HG02759 (cell line): ENCODE measurements around the gene TAF1C.
A peak's percentile ranks its signal among the peaks of the same experiment; 100 is the strongest.

Experiments
- ATAC-seq: cut with Tn5 transposase; IDR thresholded peaks from one replicate; pipeline ENCODE4 v1.9.1; 2021; ENCODE audit warnings: mild to moderate bottlenecking, moderate library complexity; ENCODE audit not compliant: unreplicated experiment

TAF1C gene

GRCh38 chr16:84183911-84184591, 2.8 kb downstream of the TAF1C start:
- no peak for ATAC-seq

GRCh38 chr16:84183572-84183875, 3.3 kb downstream of the TAF1C start:
- ATAC-seq = no peak

DNA sequence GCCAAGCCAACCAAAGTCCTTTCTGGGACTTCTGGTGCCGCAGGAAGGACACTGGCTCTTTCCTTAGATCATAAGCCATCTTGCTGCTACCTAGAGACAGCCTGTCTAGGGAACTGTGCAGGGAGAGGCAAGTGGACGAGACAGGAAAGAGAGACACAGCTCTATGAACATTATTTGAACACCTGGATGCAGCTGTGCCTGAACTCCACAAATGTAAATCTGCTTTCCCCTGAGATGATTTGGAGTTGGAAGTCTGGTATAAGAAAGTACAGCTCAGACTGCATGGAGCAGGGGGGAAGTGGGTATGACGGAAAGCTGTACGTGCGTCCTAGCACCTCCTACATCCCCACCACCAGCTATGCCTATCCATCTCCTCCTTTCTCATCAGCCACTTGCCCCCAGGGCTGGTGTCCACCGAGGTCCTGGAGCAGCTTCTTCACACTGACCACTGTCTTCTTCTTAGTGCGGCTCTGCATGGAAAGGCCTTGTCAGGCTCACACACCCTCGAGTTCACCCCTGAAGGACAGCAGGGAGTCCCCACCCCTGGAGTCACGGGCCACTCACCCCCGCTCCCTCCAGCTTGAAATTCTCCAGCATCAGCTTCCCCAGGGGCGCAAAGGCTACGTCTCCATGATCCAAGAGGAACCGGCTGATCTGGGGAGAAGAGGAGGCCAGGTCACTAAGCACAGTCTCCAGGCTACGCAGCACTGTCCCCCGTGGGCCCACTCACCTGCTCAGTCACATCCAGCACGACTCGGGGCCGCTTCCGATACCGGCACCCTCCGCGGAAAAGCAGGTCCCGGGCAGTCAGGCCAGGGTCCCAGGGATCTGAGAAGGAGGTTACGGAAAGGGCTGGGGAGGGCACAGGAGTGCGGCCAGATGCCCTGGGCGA, 3.9 kb downstream of the TAF1C start:
- no peak for ATAC-seq

DNA sequence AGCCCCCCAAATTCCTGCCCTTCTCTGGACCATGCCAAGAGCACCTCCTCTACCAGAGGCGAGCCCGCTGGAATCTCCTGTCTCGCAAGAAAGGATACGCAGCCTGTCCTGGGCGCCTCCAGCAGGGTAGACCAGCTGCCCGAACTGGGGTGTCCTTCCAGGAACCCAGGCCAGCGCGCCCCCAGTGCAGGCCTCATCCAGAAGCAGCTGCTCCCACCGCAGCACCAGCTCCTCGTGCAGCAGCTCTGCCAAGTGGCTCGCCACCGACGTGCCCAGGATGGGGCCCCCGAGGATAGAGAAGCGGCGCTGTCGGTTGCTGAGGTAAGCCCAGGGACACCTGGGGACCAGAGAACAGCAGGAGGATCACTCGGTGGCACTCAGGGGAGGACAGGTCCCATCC, 4.8 kb downstream of the TAF1C start:
- ATAC-seq = no peak

- ATAC-seq = no peak
These were observed 5.5 kb downstream of the TAF1C start for GRCh38 chr16:84181144-84181915.

DNA sequence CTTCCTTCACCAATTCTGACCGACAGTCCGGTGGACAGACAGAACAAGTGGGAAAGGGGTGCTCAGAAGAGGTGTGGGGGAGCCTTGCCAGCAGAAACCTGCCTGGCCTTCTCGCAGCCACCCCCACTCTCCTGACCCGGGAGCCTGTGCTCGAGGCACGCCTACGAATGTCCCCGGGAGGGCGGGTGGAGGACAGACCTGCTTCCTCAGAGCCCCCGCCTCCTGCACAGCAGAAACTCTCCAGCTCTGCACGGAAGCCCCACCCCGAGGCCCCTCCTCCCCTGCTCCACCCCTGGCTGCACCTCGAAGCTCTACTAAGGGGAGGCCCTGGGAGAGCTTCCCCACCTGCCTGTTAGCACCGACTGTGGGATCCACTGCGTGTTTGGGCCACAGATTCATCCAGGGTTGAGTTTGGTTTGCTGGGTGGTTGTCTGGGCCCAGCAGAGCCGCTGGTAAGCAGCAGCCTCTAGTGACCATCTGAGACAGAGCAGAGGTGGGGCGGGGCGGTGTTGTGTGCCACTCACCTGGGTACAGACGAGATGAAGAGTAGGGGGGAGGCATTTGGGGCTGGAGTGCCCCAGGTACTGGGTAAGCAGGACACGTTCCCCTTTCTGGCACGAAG, 6.2 kb downstream of the TAF1C start:
- ATAC-seq = no peak

DNA sequence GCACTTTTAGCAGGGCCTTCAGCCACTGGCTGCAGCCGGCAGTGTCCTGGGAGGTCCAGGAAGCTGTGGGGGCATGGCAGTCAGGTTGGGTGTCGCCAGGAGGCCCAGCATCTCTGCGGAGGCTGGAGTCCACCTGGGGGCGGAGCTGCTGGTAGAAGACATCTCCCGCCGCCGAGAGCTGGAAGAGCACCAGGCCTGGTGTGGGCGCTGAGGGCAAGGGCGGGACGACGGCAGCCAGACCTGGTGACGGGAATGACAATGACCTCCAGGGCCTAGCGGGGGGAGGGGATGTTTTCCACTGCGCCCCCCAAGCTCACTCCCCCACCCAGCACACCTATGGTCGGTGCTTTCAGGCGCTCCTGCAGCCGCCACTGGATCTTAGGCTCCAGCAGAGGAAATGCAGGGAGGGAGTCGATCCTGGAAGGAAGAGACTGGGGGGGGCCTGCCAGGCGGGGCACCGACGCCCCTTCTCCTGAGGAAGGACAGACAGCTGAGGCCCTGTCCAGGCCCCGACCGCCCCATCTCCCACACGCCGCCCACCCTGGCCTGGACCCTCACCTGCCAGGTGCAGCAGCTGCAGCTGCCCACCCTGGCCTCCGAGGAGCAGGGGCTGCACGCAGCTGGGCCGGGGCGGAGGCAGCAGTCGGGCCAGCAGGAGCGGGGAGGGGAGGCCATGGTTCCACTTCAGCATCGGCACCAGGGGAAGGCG, 7.1 kb downstream of the TAF1C start:
- ATAC-seq = no peak

DNA sequence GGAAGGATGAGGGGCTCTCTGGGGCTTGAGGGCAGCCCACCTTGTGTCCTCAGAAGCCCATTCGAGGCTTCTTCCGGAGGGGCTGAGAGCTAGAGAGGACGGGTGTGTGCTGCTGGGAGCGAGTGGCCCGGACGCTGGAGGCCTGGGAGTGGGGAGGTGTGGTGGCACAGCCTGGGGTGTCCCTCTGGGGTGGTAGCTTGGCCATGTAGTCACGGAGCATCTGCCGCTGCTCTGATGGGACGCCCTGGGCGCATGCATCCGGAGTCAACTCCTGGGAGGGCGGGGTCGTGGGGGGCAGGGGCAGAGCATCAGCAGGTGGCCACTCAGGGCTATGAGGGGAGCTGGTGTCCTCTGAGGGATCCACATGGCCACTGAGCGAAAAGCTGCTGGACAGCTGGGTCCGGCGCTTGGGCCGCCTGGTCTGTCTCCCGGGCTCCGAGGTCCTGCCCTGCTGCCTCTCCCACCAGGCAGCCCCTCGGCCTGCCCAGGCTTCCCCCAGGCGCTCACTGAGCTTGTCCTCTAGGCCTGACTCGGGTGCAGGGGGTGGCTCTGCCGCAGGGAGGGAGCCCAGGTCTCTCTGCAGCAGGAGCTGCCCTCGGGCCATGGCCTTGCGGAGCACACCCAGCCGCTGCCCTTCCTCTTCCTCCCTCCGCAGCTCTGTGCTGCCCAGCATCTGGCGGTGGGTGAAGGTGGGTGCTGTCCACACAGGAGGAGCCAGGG, 7.8 kb downstream of the TAF1C start:
- no peak for ATAC-seq

DNA sequence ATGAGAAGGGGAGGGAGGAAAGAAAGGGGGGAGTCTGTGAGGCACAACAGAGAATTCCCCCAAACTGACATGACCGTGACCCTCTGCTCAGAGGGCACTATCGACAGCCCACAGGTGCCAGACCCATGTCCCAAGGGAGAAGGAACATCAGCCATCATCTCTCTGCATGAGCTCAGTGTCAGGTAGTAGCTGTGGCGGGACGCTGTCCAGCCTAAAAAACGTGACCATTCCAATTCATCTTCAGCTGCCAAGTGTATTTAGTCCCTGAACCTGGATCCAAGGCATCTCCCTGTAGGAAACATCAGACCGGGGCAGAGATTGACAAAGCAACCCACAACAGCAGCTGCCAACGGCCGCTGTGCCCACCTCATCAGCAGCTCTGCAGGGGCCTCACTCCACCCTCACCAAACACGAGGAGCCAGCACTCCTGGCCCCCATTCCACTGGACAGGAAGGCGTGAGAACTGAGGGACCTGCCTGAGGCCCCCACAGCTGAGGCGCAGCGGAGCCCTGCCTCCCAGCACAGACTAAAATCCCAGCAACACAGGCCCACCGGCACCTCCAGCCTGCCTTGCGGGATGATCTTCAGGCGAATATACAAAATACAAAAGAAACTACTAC, 8.6 kb downstream of the TAF1C start:
- ATAC-seq = no peak

- ATAC-seq = no peak
These were observed 9.2 kb downstream of the TAF1C start for GRCh38 chr16:84177741-84178073.

DNA sequence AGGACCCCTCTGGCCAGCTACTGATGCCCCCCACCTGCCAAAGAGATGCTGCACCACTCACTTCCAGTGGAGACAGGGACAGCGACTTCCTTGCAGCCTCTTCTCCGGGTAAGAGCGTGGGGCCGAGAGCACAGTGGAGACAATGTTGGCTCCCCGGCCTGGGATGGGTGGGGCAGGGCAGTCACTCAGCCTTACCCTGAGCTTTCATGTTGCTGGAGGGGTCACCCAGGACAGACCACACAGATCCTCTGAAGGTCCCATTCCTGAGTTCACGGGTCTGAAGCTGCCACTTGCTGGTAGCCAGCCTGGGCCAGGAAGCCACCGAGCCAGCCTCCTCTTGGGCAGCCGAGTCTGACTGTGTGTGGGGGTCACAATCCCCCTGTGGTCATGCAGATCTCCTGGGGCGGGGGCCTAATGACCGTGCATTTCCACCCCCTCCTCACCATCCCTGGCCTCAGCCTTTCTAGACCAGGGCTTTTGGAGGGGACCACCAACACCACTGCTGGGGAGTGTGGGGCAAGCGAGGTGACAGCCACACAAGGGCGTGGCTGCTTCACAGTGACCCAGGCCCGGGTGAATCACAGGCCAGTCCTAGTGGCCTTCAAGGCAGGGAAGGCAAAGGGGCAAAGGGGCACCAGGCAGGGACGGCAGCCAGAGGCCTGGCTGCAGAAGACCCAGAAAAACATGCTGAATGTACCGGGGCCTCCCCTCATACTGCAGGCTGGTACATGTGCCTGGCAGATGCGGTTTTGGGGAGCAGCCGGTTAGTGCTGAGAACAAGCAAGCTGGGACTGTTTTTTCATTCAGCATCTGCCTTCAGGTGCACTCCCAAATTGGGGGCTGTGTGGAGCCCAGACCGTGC, 10.4 kb downstream of the TAF1C start:
- ATAC-seq = no peak

DNA sequence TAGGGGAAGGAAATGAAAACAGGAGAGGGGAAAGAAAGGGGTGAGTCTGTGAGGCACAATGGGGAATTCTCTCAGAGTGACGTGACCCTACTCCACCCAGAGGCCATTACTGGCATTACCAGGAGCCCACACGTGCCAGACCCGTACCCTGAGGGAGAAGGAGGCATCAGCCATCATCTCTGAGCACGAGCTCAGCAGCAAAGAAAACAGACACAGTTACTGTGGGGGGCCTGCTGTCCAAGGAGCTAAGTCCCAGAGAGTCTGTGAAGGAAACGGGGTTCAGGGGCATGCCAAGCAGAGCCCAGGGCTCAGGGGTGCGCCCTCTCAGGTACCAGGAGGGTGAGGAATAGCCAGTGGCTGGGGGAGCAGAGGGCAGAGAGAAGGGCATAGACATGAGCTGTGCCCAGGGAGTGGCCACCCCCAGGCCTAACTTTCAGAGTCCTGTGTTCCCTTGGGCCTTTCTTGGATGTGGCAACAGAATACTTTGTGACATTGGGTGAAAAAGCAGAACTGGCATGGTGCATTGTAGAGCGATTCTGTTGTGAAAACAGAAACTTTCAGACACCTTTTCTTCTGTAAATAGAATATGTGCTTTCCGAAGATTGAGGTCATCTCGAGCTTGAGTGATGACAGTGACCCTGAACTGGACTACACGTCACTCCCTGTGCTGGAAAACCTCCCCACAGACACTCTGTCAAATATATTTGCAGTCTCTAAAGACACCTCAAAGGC, 11.3 kb downstream of the TAF1C start:
- ATAC-seq = peak; percentile 79

DNA sequence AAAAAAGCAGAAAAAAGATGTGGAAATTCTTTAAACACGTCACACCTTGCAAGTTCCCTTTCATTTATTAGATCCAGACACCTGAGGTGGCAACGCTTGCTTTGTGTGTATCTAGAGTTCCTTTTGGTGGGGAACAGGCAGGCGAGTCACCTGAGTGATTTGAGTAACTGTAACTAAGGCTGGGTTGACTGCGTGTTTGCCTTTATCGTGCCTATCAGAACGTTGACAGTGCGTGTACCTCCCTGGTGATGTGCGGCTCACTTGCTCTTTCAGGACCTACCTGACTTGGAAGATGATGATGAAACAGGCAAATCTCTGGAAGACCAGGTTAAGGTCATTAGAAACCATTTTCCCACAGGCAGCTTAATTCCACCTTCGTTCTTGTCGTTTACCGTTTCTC, 12.5 kb downstream of the TAF1C start:
- ATAC-seq = no peak

DNA sequence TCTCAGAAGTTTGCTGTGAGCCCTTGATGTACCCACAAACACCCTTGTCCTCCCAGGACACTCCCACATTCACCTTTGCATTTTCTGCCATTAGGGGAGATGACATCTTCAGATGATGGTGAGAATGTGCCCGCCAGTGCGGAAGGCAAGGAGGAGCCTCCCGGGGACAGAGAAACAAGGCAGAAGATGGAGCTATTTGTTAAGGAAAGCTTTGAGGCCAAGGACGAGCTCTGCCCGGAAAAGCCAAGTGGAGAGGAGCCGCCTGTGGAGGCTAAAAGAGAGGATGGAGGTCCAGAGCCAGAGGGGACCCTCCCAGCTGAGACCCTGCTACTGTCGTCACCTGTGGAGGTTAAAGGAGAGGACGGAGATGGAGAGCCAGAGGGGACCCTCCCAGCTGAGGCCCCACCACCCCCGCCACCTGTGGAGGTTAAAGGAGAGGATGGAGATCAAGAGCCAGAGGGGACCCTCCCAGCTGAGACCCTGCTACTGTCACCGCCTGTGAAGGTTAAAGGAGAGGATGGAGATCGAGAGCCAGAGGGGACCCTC, 17.0 kb downstream of the TAF1C start:
- no peak for ATAC-seq

DNA sequence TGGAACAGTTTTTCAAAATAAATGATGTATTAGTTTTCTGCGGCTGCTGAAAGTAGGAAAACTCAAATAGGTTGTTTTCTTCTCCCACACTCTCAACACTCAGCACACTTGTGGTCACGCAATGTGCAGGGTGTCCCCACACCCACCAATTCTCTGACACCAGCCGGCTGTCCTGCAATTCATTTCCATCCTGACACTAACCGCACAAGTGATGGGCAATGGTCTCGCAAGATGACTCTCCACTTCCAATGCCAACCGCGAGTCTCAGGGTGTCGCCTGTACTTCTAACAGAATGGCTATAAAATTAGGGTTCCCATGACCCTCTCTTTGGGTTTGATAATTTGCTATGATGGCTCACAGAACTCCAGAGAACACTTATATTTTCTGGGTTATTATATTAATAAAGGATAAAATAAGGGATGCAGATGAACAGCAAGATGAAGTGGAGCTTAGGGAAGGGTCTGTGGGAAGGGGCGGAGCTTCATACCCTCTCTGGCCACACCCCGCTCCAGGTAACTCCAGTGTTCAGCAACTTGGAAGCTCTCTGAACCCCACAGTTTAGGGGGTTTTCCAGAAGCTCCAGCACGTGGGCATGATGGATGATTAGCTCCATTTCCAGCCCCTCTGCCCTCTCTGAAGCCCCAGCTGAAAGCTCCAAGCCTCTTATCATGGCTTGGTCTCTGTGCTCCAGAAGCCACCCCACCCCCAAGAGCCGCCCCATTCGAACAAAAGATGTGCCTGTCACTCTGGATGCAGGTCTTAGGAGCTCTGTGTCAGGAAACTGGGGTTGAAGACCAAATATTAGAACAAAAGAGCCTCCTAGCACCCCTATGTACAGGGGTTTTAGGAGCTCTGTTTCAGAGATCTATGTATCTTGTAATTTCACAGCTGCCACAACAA, 19.8 kb downstream of the TAF1C start:
- ATAC-seq = no peak

DNA sequence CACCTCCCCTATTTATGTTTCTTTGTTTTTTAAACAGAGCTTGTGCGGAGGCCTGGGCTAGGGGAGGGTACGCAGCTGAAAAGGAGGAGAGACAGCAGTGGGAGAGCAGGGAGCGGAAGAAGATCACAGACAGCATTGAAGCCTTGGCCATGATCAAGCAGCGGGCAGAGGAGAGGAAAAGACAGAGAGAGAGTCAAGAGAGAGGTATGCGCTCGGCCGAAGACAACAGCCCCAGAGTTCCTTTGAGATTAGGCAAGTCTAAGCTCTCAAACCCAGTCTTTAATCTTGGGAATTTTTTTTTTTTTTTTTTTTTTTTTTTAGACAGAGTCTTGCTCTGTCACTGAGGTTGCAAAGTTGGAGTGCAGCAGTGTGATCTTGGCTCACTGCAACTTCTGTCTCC, 21.1 kb downstream of the TAF1C start:
- no peak for ATAC-seq

- no peak for ATAC-seq
These were observed 25.1 kb downstream of the TAF1C start for GRCh38 chr16:84161801-84162200.
